K562 (cell line): ENCODE data around the gene KDM4C. TPM values are rescaled to one million over a fixed set of nuclear protein-coding genes. Genes with fewer than 3 reads are reported as not detected.

ENCODE experiments used
- BMI1 ChIP-seq: fragments of 150-350 bp; IDR thresholded peaks from 2 replicates; pipeline ENCODE4 v1.6.1; 2014; ENCODE audit warnings: low read length
- ETS2 ChIP-seq: IDR thresholded peaks from 2 replicates; pipeline ENCODE4 v1.6.1; 2016; ENCODE audit warnings: borderline replicate concordance, missing genetic modification characterization, mild to moderate bottlenecking, moderate library complexity, missing compliant biosample characterization; ENCODE audit not compliant: poor library complexity, severe bottlenecking
- HDAC1 ChIP-seq, 2 experiments: fragments of 450-650 bp; IDR thresholded peaks; 2 replicates each; pipeline ENCODE4 v1.6.1; 2016 to 2017; ENCODE audit warnings: inconsistent platforms in 1 of 2, mild to moderate bottlenecking in 1 of 2, moderate library complexity in 1 of 2
- KAT7 ChIP-seq: sonication (generic); formaldehyde crosslinking; IDR thresholded peaks from 2 replicates; pipeline ENCODE4 v1.8.0; 2022; ENCODE audit warnings: missing genetic modification reagents, mild to moderate bottlenecking, borderline replicate concordance
- NFATC3 ChIP-seq: fragments of 450-650 bp; IDR thresholded peaks from 2 replicates; pipeline ENCODE4 v1.6.1; 2017; ENCODE audit warnings: mild to moderate bottlenecking
- NR1H2 ChIP-seq: sonication (generic); formaldehyde crosslinking; IDR thresholded peaks from 2 replicates; pipeline ENCODE4 v1.4.0; 2020; ENCODE audit warnings: mild to moderate bottlenecking, missing genetic modification reagents
- PTTG1 ChIP-seq: fragments of 450-650 bp; IDR thresholded peaks from 2 replicates; pipeline ENCODE4 v1.6.1; 2016; ENCODE audit warnings: low read depth, mild to moderate bottlenecking, missing genetic modification characterization, missing compliant biosample characterization
- RFX5 ChIP-seq: IDR thresholded peaks from 2 replicates; pipeline ENCODE4 v1.6.1; 2011; ENCODE audit warnings: low read depth, mild to moderate bottlenecking, improper control_type of control experiment, low read length
- SRSF1 ChIP-seq: fragments of 200-400 bp; formaldehyde crosslinking; IDR thresholded peaks from 2 replicates; pipeline ENCODE4 v1.6.1; 2017; ENCODE audit warnings: mild to moderate bottlenecking, low read depth, low read length, moderate library complexity
- YBX1 ChIP-seq: fragments of 450-650 bp; IDR thresholded peaks from 2 replicates; pipeline ENCODE4 v1.7.1; 2016; ENCODE audit warnings: mild to moderate bottlenecking
- ZFX ChIP-seq: sonication (generic); formaldehyde crosslinking; IDR thresholded peaks from 2 replicates; pipeline ENCODE4 v1.8.0; 2022; ENCODE audit warnings: mild to moderate bottlenecking, missing genetic modification reagents, moderate library complexity
- ZNF12 ChIP-seq: sonication (generic); formaldehyde crosslinking; IDR thresholded peaks from 2 replicates; pipeline ENCODE4 v1.4.0; 2020; ENCODE audit warnings: mild to moderate bottlenecking, missing genetic modification reagents
- polyA plus RNA-seq, 8 experiments: library from polyadenylated mRNA; depleted of rRNA in 4 of 8; stranded (reverse) in 5 of 8; unstranded in 3 of 8; fragments of >200 nt; fragmentation: Nextera tagmentation in 2 of 8; fragmentation: Illumina TruSeq in 1 of 8; extraction: Ambion mirVana in 2 of 8; extraction: Trizol in 1 of 8; gene quantifications; 2 replicates each; pipeline versions ENCODE4 v1.2.1 to v1.2.3, GENCODE V29; 2011 to 2014; ENCODE audit warnings: inconsistent platforms in 1 of 8, missing spikeins in 1 of 8
- total RNA-seq, 7 experiments: library from RNA; depleted of rRNA in 6 of 7; stranded (reverse); fragments of >200 nt in 6 of 7; fragmentation: Illumina TruSeq in 2 of 7; extraction: Trizol in 2 of 7; gene quantifications; 2 replicates each; pipeline versions ENCODE4 v1.2.1 to v1.2.3, GENCODE V29; 2011 to 2021; ENCODE audit warnings: low replicate concordance in 1 of 7
- TF ChIP-seq, protein P1 (sequence below): fragments of 200-800 bp; sonication (Bioruptor generic); IDR thresholded peaks from 2 replicates; pipeline ENCODE4 v1.6.1; 2016; ENCODE audit warnings: missing genetic modification characterization, missing compliant biosample characterization
- TF ChIP-seq, protein P2 (sequence below): sonication (generic); formaldehyde crosslinking; IDR thresholded peaks from 2 replicates; pipeline ENCODE4 v1.9.0; 2022; ENCODE audit warnings: mild to moderate bottlenecking, missing genetic modification reagents
- TF ChIP-seq, protein P3 (sequence below): fragments of 450-650 bp; formaldehyde crosslinking; IDR thresholded peaks from 2 replicates; pipeline ENCODE4 v1.4.0; 2020; ENCODE audit warnings: mild to moderate bottlenecking, moderate library complexity
- TF ChIP-seq, protein P4 (sequence below): sonication (generic); formaldehyde crosslinking; IDR thresholded peaks from 2 replicates; pipeline ENCODE4 v1.8.1; 2023; ENCODE audit warnings: mild to moderate bottlenecking, missing genetic modification reagents
- TF ChIP-seq, protein P5 (sequence below): fragments of 200-800 bp; sonication (Bioruptor generic); IDR thresholded peaks from 2 replicates; pipeline ENCODE4 v1.6.1; 2017; ENCODE audit warnings: missing genetic modification characterization, missing compliant biosample characterization
- TF ChIP-seq, protein P6 (sequence below): fragments of 450-650 bp; IDR thresholded peaks from 2 replicates; pipeline ENCODE4 v1.6.1; 2017; ENCODE audit warnings: mild to moderate bottlenecking, moderate library complexity

KDM4C gene
- total and polyA plus RNA-seq, 9 of the 15 experiments (the other 6 are each of a cell fraction or from before 2014, with no cell fraction given), result 5.4 to 17.0 (median 12.6) TPM

DNA sequence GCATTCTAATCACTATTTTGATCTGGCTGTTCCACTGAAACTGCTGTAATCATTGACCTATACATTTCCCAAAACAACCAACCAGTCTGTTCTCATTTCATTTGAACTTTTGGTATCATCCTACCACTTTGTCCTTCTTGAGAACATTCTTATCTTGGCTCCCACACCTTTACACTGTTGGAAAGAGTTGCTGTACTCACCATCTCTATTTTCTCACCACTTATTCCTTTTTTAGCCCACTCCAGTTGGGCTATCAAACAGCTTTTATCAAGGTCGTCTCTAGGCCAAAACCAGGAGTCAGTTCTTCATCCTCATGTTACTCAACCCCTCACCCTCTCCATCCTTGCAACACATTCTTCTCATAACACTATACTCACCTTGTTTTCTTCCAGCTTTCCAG lies 170.1 kb downstream of the KDM4C start (continued):
- TF ChIP-seq, protein P1, sequence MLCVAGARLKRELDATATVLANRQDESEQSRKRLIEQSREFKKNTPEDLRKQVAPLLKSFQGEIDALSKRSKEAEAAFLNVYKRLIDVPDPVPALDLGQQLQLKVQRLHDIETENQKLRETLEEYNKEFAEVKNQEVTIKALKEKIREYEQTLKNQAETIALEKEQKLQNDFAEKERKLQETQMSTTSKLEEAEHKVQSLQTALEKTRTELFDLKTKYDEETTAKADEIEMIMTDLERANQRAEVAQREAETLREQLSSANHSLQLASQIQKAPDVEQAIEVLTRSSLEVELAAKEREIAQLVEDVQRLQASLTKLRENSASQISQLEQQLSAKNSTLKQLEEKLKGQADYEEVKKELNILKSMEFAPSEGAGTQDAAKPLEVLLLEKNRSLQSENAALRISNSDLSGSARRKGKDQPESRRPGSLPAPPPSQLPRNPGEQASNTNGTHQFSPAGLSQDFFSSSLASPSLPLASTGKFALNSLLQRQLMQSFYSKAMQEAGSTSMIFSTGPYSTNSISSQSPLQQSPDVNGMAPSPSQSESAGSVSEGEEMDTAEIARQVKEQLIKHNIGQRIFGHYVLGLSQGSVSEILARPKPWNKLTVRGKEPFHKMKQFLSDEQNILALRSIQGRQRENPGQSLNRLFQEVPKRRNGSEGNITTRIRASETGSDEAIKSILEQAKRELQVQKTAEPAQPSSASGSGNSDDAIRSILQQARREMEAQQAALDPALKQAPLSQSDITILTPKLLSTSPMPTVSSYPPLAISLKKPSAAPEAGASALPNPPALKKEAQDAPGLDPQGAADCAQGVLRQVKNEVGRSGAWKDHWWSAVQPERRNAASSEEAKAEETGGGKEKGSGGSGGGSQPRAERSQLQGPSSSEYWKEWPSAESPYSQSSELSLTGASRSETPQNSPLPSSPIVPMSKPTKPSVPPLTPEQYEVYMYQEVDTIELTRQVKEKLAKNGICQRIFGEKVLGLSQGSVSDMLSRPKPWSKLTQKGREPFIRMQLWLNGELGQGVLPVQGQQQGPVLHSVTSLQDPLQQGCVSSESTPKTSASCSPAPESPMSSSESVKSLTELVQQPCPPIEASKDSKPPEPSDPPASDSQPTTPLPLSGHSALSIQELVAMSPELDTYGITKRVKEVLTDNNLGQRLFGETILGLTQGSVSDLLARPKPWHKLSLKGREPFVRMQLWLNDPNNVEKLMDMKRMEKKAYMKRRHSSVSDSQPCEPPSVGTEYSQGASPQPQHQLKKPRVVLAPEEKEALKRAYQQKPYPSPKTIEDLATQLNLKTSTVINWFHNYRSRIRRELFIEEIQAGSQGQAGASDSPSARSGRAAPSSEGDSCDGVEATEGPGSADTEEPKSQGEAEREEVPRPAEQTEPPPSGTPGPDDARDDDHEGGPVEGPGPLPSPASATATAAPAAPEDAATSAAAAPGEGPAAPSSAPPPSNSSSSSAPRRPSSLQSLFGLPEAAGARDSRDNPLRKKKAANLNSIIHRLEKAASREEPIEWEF (CRISPR knock-in tag), result no peak
- TF ChIP-seq, protein P2, sequence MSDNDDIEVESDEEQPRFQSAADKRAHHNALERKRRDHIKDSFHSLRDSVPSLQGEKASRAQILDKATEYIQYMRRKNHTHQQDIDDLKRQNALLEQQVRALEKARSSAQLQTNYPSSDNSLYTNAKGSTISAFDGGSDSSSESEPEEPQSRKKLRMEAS (CRISPR knock-in tag), result no peak
- TF ChIP-seq KAT7 (CRISPR knock-in tag), result no peak
- TF ChIP-seq, protein P3, sequence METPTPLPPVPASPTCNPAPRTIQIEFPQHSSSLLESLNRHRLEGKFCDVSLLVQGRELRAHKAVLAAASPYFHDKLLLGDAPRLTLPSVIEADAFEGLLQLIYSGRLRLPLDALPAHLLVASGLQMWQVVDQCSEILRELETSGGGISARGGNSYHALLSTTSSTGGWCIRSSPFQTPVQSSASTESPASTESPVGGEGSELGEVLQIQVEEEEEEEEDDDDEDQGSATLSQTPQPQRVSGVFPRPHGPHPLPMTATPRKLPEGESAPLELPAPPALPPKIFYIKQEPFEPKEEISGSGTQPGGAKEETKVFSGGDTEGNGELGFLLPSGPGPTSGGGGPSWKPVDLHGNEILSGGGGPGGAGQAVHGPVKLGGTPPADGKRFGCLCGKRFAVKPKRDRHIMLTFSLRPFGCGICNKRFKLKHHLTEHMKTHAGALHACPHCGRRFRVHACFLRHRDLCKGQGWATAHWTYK (CRISPR knock-in tag), result no peak
- TF ChIP-seq, protein P4, sequence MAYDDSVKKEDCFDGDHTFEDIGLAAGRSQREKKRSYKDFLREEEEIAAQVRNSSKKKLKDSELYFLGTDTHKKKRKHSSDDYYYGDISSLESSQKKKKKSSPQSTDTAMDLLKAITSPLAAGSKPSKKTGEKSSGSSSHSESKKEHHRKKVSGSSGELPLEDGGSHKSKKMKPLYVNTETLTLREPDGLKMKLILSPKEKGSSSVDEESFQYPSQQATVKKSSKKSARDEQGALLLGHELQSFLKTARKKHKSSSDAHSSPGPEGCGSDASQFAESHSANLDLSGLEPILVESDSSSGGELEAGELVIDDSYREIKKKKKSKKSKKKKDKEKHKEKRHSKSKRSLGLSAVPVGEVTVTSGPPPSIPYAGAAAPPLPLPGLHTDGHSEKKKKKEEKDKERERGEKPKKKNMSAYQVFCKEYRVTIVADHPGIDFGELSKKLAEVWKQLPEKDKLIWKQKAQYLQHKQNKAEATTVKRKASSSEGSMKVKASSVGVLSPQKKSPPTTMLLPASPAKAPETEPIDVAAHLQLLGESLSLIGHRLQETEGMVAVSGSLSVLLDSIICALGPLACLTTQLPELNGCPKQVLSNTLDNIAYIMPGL (CRISPR knock-in tag), result no peak
- 0 out of 4 replicates have a peak, but pooled peaks of 1 of the 2 experiments have one; percentile 48 for TF ChIP-seq HDAC1 (IDR thresholded peaks at IDR 0.05)
- TF ChIP-seq NR1H2, result no peak
- TF ChIP-seq SRSF1, result no peak
- TF ChIP-seq ZFX (CRISPR knock-in tag), result no peak
- TF ChIP-seq, protein P5, sequence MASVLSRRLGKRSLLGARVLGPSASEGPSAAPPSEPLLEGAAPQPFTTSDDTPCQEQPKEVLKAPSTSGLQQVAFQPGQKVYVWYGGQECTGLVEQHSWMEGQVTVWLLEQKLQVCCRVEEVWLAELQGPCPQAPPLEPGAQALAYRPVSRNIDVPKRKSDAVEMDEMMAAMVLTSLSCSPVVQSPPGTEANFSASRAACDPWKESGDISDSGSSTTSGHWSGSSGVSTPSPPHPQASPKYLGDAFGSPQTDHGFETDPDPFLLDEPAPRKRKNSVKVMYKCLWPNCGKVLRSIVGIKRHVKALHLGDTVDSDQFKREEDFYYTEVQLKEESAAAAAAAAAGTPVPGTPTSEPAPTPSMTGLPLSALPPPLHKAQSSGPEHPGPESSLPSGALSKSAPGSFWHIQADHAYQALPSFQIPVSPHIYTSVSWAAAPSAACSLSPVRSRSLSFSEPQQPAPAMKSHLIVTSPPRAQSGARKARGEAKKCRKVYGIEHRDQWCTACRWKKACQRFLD (CRISPR knock-in tag), result no peak
- TF ChIP-seq, protein P6, sequence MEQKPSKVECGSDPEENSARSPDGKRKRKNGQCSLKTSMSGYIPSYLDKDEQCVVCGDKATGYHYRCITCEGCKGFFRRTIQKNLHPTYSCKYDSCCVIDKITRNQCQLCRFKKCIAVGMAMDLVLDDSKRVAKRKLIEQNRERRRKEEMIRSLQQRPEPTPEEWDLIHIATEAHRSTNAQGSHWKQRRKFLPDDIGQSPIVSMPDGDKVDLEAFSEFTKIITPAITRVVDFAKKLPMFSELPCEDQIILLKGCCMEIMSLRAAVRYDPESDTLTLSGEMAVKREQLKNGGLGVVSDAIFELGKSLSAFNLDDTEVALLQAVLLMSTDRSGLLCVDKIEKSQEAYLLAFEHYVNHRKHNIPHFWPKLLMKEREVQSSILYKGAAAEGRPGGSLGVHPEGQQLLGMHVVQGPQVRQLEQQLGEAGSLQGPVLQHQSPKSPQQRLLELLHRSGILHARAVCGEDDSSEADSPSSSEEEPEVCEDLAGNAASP, result no peak
- no peak for TF ChIP-seq BMI1
- TF ChIP-seq PTTG1 (tag), result no peak
- TF ChIP-seq ETS2, result no peak
- no peak for TF ChIP-seq YBX1
- no peak for TF ChIP-seq RFX5
- no peak for TF ChIP-seq ZNF12 (CRISPR knock-in tag)
- no peak for TF ChIP-seq NFATC3
